SU-DHL-6 (cell line): ENCODE data around the gene ELFN2.

Experiments
- H2AFZ ChIP-seq: fragments of 200-600 bp; sonication (generic); 2 replicates; pipeline ENCODE4 v1.6.1; 2014; ENCODE audit warnings: low read depth, mild to moderate bottlenecking, moderate library complexity, mixed read lengths, antibody characterized with exemption, low read length; ENCODE audit not compliant: severe bottlenecking
- H3F3A ChIP-seq: fragments of 200-600 bp; shearing (Covaris generic); 2 replicates; pipeline ENCODE4 v1.6.0; 2016; ENCODE audit warnings: antibody characterized with exemption, mild to moderate bottlenecking; ENCODE audit not compliant: insufficient read depth
- H3K27ac ChIP-seq: fragments of 200-600 bp; sonication (generic); 2 replicates; pipeline ENCODE4 v1.5.1; 2016; ENCODE audit warnings: low read depth, mild to moderate bottlenecking, low read length, moderate library complexity, mixed read lengths
- H3K27me3 ChIP-seq: fragments of 200-600 bp; sonication (generic), shearing (Covaris generic); 2 replicates; pipeline ENCODE4 v1.6.0; 2014; ENCODE audit warnings: mild to moderate bottlenecking, low read length
- H3K36me3 ChIP-seq: fragments of 200-600 bp; sonication (generic); 2 replicates; pipeline ENCODE4 v1.6.1; 2014; ENCODE audit warnings: mild to moderate bottlenecking, low read length, mixed read lengths
- H3K4me2 ChIP-seq: fragments of 300-600, 200-600 bp; shearing (Covaris generic), sonication (generic); 2 replicates; pipeline ENCODE4 v1.6.0; 2014; ENCODE audit warnings: low read length, low read depth, mild to moderate bottlenecking; ENCODE audit not compliant: poor library complexity, severe bottlenecking
- H3K4me3 ChIP-seq: fragments of 200-600 bp; sonication (generic); 2 replicates; pipeline ENCODE4 v1.5.1; 2014; ENCODE audit warnings: antibody characterized with exemption, low read length, mild to moderate bottlenecking, mixed read lengths; ENCODE audit not compliant: insufficient read depth, poor library complexity, severe bottlenecking
- H3K79me2 ChIP-seq: fragments of 200-600 bp; sonication (generic); 2 replicates; pipeline ENCODE4 v1.6.1; 2014; ENCODE audit warnings: mild to moderate bottlenecking, low read length, moderate library complexity; ENCODE audit not compliant: insufficient read depth
- H3K9ac ChIP-seq: fragments of 200-600 bp; sonication (generic); 2 replicates; pipeline ENCODE4 v1.7.0; 2014; ENCODE audit warnings: mild to moderate bottlenecking, low read length
- H3K9me2 ChIP-seq: fragments of 200-600 bp; sonication (generic); replicated peaks from 2 replicates; pipeline ENCODE4 v1.6.1; 2014; ENCODE audit warnings: low read length; ENCODE audit not compliant: insufficient read depth
- H3K9me3 ChIP-seq: fragments of 200-600 bp; sonication (generic); 2 replicates; pipeline ENCODE4 v1.6.1; 2014; ENCODE audit warnings: low read length, mixed read lengths; ENCODE audit not compliant: insufficient read depth
- H4K20me1 ChIP-seq: fragments of 200-600 bp; sonication (generic); 2 replicates; pipeline ENCODE4 v1.6.1; 2014; ENCODE audit warnings: low read depth, mild to moderate bottlenecking, antibody characterized with exemption, low read length, moderate library complexity, mixed read lengths
- EZH2phosphoT487 ChIP-seq: fragments of 200-600 bp; sonication (generic), shearing (Covaris generic); conservative IDR thresholded peaks from 2 replicates; pipeline ENCODE4 v1.6.1; 2018; ENCODE audit warnings: mild to moderate bottlenecking, antibody characterized with exemption, low read length, moderate library complexity, mixed read lengths
- TF ChIP-seq, protein P1 (sequence below): fragments of 200-600 bp; sonication (generic); IDR thresholded peaks from one replicate; pipeline ENCODE4 v1.5.1; 2017; ENCODE audit warnings: antibody characterized with exemption, mild to moderate bottlenecking, low read length, moderate library complexity; ENCODE audit not compliant: insufficient read depth, poor library complexity, severe bottlenecking

Gene ELFN2

DNA sequence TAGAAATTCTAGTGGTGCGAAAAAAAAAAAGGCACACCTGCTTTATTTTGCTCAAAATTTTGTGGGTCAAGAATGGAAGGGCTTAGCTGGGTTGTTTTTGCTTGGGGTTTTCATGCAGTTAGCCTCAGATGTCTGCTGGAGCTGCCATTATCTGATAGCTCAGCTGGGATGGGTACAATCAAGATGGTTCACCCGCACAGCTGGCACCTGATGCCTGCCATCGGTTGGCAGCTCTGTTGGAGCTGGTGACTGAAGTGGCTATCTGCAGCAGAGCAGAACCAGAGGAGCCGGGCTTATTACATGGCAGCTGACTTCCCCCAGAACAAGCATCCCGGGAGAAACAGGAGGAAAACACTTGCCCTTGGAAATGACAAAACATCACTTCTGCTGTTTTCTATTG lies 12.1 kb upstream of the ELFN2 start:
- Histone ChIP-seq H3K4me3 (no peak overlapping the region), H3K9ac (no peak overlapping the region), H3K4me2 (no peak overlapping the region), H3K9me3 (no peaks in the 10 kb centered on the region), H3K79me2 (no peaks in the 10 kb centered on the region), H3F3A (no peaks in the 10 kb centered on the region), H3K27ac (no peak overlapping the region), H3K36me3 (no peaks in the 10 kb centered on the region), H3K27me3 (no peaks in the 10 kb centered on the region), H4K20me1 (no peaks in the 10 kb centered on the region), H2AFZ (no peak overlapping the region), H3K9me2 (no peaks in the 10 kb centered on the region)
- no peak for TF ChIP-seq EZH2phosphoT487
- TF ChIP-seq, protein P1, sequence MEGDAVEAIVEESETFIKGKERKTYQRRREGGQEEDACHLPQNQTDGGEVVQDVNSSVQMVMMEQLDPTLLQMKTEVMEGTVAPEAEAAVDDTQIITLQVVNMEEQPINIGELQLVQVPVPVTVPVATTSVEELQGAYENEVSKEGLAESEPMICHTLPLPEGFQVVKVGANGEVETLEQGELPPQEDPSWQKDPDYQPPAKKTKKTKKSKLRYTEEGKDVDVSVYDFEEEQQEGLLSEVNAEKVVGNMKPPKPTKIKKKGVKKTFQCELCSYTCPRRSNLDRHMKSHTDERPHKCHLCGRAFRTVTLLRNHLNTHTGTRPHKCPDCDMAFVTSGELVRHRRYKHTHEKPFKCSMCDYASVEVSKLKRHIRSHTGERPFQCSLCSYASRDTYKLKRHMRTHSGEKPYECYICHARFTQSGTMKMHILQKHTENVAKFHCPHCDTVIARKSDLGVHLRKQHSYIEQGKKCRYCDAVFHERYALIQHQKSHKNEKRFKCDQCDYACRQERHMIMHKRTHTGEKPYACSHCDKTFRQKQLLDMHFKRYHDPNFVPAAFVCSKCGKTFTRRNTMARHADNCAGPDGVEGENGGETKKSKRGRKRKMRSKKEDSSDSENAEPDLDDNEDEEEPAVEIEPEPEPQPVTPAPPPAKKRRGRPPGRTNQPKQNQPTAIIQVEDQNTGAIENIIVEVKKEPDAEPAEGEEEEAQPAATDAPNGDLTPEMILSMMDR: no peak

DNA sequence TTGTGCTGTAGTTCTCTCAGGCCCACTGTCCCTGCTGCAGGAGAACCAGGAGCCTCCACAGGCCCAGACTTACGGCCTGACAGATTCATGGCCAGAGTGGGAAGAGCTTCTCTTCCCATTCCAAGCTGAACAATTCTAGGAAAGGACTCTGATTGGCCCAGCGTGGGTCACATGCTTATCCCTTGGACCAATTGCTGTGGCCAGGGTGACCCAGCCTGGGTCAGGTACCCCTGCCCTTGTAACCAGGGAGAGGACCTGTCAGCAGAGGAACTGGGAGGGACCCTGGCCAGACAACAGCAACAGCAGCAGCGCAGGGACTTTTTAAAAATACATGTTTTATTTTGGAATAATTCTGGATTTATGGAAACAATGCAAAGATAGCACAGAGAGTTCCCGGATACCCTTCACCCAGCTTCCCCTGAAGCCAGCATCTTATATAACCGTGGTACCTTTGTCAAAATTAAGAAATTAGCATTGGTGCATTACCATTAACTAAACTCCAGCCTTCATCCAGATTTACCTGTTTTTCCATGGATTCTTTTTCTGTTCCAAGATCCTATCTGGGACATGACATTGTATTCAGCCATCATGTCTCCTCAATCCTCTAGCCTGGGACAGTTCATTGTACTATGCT lies 8.8 kb upstream of the ELFN2 start:
- TF ChIP-seq, protein P1: no peak
- no peak for TF ChIP-seq EZH2phosphoT487
- Histone ChIP-seq H3K79me2 (no peaks in the 10 kb centered on the region), H3K4me2 (no peak overlapping the region), H3K9ac (no peak overlapping the region), H3K9me3 (no peaks in the 10 kb centered on the region), H3K36me3 (no peaks in the 10 kb centered on the region), H3K9me2 (no peaks in the 10 kb centered on the region), H3F3A (no peaks in the 10 kb centered on the region), H3K4me3 (no peak overlapping the region), H4K20me1 (no peaks in the 10 kb centered on the region), H3K27me3 (no peaks in the 10 kb centered on the region), H2AFZ (no peak overlapping the region), H3K27ac (no peak overlapping the region)

DNA sequence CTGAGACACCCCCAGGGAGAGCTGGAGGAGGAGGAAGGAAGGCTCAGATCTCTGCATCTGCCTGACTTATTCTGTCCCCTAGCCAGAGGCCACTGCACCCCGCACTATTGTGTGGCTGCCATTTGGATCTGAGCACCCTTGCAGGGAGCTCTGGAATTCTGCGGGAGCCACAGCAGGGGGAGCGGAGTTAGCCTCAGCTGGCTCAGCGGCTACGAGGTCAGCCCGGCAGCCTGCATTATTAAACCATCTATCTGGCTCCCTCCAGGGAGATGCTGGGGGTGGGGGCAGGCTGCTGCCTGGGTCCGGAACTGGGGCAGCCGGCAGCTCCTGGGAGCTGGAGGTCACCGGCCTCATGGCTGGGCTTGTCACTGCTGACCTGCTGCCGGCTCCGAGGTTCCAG lies 6.5 kb upstream of the ELFN2 start:
- H3F3A ChIP-seq: no peaks in the 10 kb centered on the region
- no peaks in the 10 kb centered on the region for H3K27me3 ChIP-seq
- no peaks in the 10 kb centered on the region for H3K9me3 ChIP-seq
- H3K9me2 ChIP-seq: no peaks in the 10 kb centered on the region
- no peaks in the 10 kb centered on the region for H3K79me2 ChIP-seq
- H3K4me3 ChIP-seq: no peak overlapping the region
- TF ChIP-seq EZH2phosphoT487: no peak
- H3K9ac ChIP-seq: no peak overlapping the region
- no peak overlapping the region for H3K4me2 ChIP-seq
- H3K27ac ChIP-seq: no peak overlapping the region
- no peaks in the 10 kb centered on the region for H4K20me1 ChIP-seq
- no peak overlapping the region for H2AFZ ChIP-seq
- H3K36me3 ChIP-seq: no peaks in the 10 kb centered on the region

DNA sequence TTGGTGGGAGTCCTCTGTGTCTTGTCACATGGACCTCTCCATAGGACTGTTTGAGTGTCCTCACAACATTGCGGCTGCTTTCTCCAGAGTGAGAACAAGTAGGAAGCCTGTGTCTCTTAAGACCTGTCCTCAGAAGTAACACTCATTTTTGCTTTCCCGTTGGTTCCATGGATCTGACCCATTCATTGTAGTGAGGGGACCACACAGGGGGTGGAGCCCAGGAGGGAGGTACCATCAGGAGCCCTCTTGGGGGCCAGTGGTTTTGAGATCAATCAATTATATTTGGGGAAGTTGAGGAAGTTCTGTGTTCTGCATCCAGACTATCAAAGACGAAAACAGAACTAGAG lies 5.4 kb upstream of the ELFN2 start:
- Histone ChIP-seq H3K9ac (no peak overlapping the region), H4K20me1 (no peaks in the 10 kb centered on the region), H3K36me3 (no peaks in the 10 kb centered on the region), H3K9me2 (no peaks in the 10 kb centered on the region), H3F3A (no peaks in the 10 kb centered on the region), H3K27ac (no peak overlapping the region), H3K4me3 (no peak overlapping the region), H3K9me3 (no peaks in the 10 kb centered on the region), H3K4me2 (no peak overlapping the region), H2AFZ (no peak overlapping the region), H3K27me3 (no peaks in the 10 kb centered on the region), H3K79me2 (no peaks in the 10 kb centered on the region)
- no peak for TF ChIP-seq EZH2phosphoT487
- TF ChIP-seq, protein P1: no peak
